GM21576 (cell line): ENCODE data around the gene ID4.

Experiments used
- ATAC-seq: cut with Tn5 transposase; IDR thresholded peaks from one replicate; pipeline ENCODE4 v1.9.1; 2021; ENCODE audit warnings: mild to moderate bottlenecking, moderate library complexity; ENCODE audit not compliant: unreplicated experiment

The ID4 gene, protein sequence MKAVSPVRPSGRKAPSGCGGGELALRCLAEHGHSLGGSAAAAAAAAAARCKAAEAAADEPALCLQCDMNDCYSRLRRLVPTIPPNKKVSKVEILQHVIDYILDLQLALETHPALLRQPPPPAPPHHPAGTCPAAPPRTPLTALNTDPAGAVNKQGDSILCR

DNA sequence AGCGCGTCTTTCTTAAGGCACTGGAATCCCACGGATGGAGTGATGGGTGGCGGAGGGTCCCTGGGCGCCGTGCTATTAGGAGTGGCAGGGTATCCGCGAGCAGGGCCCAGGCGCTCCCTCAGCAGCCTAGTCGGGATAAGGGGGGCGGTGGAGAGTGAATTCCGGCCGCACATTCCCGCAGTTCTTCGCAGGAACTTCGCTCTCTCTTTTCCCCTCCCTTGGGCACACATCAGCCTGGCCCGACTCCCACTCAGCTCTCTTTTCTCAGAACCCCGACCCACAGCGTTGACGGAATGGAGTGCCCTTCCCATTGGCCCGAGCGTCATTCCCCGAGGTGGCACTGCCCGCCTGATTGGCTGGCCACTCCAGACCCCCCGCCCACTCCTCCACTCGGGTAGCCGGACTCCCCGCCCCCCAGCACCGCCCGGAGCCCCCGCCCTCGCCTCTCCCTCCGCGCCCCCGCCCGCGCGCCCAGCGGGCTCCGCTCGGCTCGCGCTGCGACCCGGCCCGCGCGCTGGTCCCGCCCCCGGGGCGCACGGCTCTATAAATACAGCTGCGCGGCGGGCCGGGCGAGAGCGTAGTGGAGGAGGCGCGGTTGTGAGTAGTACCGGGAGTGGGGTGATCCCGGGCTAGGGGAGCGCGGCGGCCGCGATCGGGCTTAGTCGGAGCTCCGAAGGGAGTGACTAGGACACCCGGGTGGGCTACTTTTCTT, at the start of gene ID4:
Gene ID4 (plus strand): TSS at position 572 of the 712 bp plus-strand sequence. CDS start 385 bp downstream, outside the sequence.
- ATAC-seq: no peak

DNA sequence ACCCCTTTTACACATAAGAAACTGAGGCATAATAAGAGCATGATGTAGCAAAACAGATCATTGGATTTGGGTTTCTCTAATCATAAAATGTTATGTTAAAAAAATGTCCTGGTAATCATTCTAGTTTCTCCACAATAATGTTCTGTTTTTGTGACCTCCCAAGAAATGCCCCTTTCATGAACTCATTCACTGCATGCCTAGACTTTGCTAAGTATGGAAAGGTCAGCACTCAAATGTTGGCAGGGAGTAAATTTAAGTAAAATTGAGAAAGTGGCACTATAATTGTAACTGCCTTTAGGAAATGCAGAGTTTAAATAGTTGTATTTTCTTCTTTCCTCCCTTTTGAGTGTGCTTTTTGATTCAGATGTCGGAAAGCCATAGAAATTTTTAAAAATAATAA, 48.5 kb upstream of the ID4 start:
- ATAC-seq: no peak

DNA sequence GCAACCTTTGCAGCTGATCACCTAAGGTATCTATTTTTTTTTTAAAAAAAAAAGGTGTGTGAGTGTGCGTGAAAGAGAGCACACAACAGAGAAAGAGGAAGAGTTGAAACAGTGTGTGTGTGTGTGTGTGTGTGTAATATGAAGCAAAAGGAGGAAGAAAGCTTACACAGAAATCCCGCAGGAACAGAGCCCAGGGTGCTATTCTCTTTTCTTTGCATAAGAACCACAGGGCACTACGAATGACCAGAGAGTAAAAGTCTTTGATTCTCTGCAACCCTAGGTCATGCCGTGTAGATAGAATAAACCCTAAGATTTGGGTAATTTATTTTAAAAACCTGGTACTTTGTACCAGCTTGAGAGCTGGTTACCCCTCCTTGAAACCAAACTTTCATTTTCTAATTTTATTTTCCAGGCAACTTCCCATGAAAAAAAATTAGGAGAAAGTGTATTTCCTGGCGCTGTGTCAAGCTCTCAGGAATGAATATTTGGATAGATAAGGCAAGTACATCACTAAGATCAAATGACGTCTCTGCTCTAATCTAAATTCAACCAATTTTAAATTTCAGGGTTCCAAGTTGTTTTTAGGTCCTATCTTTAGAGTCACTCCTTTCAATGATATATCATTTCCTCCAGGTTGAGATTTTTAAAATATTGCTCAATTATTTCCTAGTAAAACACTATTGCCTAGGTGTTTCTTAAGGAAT, 47.9 kb upstream of the ID4 start:
- no peak for ATAC-seq

DNA sequence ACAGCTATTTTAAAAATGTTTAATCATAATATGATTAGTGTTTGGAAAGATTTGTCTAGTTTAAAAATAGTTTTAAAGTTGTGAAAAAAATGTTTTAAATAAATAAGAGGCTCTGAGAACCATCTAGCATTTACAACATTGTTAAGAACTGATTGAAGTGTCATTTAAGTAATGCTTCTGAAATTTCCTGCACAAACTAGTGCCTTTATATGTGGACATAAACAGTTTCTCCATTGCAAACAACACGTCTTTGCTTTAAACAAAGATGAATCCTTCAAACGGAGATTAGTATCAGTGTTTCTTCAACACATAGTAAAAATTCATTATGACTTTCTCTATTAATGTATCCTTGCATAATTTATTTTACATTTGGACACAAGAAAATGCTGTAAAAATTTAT, 45.9 kb upstream of the ID4 start:
- ATAC-seq: no peak

DNA sequence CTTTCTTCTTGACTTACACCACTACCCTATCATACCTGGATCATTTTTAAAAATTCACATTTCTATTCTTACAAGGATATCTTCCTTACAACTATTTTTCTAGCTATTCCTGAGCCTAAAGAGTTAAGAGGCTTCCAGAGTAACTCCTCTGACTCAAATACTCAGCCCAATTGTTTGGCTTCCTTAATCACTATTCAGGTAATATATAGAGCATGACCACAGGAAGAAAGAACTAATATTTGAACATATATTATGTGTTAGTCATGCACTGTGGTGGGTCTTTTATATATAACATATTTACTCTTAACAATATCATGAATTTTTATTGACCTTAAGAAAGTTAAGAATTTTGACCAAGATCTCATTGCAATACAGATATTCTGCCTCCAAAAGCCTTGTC, 42.0 kb upstream of the ID4 start:
- no peak for ATAC-seq

DNA sequence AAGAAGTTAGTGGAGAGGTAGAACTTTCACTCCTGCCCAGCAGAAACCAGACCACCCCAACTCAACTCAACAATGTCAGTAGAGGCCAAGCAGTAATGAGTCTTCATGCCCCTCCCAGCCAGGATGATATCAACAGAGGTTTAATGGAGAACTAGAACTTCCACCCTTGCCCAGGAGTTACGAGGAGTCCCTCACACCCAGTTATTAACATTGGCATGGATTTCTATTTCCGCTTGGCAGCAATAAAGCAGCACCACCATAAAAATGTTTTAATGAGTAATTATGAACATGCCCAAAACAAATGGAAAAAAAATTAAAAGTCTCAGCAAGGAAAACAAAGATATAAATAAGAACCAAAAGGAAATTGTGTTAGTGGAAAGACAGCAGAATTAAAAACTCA, 40.7 kb upstream of the ID4 start:
- ATAC-seq: no peak

DNA sequence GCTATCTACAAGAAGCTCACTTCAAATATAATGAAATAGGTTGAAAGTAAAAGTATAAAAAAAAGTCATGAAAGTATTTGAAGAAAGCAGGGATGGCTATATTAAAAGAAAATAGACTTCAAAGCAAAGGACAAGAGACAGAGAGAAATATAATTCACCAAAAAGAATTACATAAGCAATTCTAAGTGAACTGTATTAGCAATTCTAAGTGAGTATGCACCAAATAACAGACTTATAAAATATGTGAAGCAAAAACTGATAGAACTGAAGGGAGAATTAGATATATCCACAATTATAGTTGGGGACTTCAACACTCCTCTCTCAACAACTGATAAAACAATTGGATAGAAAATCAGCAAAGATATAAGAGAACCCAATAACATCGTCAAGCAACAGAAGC, 38.8 kb upstream of the ID4 start:
- no peak for ATAC-seq

DNA sequence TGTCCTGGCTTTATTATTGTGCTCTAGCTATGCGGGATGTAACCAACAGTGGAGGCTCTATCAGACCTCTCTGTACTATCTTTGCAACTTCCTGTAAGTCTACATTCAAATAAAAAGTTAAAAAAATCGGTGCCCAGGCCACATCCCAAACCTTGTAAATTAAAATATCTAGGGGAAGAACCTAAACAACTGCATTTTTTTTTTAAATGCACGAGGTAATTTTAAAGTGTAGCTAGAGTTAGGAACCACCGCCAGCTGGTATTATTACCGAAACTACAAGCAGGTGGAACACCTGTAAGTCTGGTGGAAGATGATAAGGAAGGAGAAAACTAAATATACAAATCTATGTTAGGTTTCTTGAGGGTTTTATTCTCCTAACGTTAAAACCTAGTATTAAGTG, 34.5 kb upstream of the ID4 start:
- ATAC-seq: no peak

DNA sequence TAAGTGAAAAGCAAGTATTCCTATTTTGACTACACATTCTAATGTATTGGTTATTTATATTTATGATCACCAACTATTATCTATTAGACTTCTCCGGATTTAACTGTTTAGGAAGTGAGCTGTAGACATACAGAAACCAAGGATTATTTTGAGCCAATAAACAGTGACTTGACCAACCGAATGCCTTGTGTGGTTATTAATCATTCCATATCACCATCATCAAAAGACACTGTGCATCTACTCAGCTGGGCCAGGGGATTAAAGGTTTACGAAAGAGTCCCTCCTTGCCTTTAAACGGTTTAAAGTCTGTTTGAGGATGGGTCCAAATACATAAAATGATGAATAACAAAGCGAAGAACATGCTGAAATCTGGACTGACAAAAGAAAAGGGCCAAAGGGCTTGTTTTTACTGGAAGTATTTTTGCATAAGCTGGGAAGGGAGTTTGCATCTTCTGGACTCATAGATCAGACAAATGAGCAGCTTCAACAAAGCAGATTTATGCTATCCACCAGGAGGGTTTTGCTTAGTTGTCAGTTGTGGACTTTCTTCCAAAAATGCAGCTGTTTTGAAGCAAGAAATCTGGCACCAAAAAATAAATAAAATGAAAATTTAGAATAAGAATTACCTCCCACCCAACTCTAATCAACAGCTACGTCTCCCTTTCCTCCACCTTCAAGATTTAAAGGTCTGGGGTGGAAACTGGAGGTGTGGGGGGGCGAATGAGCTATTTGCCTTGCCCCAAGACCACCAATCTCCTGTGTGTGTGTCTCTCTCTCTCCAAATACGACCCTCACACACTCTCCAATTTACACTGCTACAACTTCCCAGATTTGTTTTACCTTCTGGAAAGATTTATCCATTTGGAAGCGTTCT, 33.6 kb upstream of the ID4 start:
- ATAC-seq: no peak

DNA sequence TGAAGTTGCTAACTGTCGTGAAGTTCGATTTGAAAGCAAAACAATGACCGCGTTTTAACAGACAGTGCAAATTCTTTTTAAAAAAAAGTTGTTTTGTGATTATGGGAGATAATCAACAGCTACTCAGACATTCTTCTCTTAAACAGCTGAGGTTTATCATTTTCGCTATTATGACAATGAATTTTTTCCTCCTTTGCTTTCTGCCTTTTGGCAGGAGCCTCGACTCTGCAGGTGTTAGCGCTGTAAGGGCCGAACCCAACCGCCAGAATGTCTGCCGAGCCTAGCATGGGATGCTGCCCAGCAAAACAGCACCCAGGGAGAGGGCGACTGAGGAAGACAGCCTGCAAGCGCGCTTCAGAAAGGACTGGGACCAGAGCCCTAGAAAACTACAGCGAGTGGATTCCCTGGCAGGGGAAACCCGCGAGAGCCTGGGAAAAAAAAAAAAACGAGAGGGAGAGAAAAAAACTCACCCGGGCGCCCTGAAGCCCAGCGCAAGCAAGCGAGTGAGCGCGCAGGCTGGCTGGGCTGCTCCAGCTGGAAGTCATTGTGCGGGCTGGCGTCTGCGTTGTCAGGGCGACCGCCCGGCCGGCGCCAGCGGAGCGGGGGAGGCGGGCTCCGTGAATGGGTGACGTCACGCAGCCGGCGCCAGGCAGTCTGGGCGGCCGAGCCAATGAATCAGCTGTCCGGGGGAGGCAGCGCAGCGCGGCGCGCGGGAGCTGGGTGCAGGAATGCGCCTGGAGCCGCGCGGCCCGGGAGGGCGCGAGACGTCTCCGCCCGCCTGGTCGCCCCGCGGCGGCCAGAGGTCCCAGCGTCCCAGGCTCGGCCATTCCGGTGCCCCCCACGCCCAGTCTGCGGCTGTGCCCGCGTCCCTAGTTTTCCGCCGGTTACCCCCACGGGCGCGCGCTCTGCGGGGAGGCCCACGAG, 32.7 kb upstream of the ID4 start:
- peak; percentile 93 for ATAC-seq

DNA sequence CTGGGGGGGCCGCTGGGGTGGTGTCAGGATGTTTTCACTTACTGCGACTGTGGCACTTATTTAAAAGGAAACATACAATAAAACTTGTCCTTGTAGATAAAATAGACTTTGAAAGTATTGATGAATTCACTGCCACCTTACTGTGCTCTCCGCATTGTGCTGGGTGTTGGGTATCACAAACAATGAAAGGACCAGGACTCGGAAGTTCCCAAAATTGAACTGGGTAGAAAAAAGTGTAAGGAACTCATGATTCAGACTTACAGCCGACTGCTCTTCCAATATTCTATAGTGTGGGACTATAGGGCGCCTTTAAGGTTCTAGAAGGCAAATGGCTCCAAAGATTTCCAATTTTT, 32.1 kb upstream of the ID4 start:
- ATAC-seq: no peak

DNA sequence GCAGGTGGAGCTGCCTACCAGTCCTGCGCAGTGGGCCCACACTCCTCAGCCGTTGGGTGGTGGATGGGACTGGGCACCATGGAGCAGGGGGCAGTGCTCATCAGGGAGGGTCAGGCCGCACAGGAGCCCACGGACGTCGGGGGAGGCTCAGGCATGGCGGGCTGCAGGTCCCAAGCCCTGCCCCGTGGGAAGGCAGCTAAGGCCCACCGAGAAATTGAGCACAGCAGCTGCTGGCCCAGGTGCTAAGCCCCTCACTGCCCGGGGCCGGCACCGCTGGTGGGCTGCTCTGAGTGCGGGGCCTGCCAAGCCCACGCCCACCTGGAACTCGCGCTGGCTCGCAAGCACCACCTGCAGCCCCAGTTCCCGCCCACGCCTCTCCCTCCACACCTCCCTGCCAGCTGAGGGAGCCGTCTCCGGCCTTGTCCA, 30.2 kb upstream of the ID4 start:
- ATAC-seq: no peak

DNA sequence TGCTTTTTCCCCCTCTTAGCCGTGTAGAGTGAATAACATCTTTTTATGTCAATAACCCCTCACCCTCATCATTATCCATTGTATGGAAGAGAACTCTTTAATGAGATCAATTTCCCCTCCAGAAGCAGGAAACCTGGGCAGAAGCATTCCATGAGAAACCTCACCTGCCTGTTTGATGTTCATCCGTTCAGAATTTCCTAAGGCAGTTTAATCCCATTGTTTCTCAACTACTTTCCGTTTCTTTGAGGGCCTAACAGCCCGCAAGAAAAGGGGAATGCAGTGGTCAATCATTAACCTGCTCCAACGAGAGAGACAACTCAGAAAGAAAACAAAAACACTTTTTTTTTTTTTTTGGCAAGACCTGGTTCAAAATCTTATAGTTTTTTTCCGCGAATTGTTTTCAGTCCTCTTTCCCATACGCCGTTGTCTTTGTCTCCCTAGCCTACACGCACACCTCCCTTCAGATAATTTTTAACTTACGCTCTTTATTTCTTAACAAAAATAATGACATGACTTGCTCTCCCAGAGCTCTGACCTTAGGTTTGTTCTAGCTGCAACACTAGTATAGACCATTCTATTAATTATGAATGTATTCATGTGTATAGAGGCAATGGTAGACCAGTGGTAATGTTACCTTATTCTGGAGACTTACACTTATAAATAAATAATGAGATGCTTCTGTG, 25.6 kb upstream of the ID4 start:
- ATAC-seq: no peak

DNA sequence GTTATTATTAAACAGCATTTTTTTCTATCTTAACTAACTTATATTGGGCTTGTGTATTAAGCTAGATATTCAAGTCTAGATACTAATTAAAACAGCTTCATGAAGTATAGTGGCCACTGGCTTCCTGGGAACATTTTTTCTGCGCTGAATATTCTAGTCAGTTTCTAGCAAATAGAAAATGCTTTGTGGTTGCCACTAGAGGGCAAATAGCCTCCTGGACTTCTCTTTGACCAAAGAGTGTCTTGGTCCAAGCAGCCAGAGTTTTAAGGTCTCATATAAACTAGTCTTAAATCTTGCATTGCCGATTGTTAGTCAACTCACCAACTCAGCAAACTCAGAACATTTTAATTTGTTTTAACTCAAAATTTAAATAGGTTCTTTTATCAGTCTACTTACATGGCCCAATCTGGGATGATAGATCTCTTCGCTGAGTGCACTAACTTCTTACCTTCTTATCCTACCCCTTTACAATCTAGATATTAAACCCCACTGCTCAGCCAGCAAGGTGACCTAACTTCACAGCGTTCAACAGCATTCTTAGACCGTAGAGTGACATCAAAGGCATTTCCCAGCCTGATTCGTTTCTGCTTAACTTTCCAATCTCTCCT, 24.6 kb upstream of the ID4 start:
- no peak for ATAC-seq

DNA sequence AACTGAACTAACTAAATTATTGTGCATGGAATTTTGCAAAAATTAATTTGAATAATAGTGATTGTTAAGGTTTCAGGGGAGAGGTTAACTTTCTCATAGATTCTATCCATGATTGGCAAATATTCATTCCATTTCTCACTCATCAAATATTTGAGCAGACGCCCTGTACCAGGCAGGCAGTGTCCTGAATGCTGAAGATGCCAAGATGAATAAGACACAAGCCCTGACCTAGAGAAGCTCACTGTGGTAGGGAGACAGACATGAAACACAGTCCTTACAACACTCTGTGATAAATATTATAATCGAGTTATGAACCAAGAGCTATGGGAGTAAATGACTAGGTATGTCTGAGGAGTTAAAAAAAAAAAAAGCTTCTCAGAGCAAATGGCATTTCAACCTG, 18.4 kb upstream of the ID4 start:
- ATAC-seq: no peak

DNA sequence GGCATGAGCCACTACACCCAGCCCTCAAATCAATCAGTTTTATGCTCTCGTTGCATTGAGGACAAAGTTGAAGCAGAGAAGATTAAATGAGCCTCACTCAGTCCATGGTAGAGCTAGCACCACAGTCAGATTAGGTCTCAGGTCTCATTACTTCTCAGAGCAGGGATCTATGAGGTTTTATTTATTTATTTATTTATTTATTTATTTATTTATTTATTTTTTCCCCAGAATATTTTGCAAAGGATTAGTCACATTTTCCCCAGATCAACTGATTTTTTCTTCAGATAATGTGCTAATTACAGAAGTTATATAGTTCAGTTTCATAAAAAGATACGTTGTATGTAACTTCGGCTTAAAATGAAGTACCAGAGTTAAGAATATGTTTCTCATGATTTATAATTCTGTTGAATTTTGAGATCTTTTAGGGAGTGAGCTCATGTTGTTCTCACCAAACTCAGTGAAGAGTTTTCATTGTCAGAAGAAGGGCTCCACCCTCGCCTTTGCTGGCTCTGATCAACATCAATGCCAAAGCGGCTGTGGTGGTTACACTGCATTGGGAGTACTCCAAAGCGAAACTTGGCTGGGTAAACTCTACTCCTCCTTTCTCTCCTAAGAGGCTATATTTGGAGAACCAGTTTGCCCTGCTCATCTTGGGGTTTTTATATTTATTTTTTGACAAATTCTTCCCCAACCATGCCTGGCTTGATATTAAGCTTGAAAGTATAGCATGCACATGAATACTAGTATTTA, 12.9 kb upstream of the ID4 start:
- ATAC-seq: no peak

DNA sequence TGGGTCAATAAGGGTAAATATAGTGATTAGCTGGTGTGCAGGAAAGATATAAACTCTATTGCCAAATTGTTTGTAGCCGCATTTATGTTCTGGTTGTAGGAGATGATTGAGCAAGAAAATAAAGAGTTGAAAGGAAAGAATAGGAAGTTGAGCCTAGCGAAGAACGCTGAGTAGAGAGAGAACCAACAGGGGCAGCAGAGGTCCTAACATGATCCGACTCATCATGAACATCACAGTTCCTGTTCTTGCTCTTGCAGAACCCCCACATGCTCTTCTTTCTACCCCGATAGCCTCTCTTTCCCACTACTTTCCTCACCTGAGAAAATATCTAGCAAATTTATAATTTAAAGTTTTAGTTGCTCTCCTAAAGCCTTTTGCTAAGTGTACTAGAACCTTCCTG, 9.9 kb upstream of the ID4 start:
- no peak for ATAC-seq

DNA sequence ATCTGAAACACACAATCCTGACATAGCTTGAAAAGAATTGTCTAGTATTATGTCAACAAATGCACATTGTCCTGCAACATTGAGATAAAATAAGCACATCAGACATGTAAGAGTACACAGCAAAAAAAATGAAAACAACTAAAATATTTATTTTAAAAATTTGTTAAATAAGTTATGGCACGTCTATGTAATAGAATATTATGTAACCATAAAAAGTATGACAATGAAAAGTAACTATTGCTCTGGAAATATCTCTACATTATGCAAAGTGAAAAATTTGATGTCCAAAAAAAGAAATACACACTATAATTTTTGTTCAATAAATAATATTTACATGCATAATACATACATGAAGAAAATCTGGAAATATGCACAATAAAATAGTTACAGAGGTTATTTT, 9.3 kb upstream of the ID4 start:
- no peak for ATAC-seq

DNA sequence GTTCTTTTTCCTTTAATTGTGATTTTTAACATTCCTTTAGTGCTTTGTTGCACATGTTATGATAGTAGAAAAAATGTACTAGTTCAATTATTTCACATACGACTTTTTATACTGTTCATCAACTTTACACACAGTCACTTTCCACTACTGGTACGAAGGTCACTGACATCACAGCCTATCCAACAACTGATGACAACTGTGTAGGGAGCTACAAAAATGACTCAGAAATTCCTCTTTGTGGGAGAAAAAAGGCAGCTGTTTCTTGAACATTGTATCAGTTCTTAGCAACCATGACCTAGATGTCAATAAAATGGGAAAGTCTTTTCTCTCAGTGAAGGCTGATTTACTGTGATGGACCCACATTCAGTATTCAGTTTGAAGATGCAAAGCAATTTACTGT, 7.0 kb upstream of the ID4 start:
- no peak for ATAC-seq
